ENCODE results near the gene PSMA6. TPM values are rescaled to one million over a fixed set of nuclear protein-coding genes. Genes with fewer than 3 reads are reported as not detected.
"Not testable (repeated sequence)": the region's sequence is repeated elsewhere in the genome, so short reads cannot be mapped to it uniquely, and the experiment has no call there.

PSMA6 gene
- total RNA-seq, 1 experiment from 2014 or later = 297 TPM

GRCh38 chr14:35333797-35334743 is 41.9 kb downstream of the PSMA6 start:
- Mint-ChIP-seq H3K36me3 (ENCODE audit: insufficient read depth, unreplicated experiment) (peaks cover 22% of the 10 kb centered on the region), H3K9me3 (ENCODE audit: low read depth, unreplicated experiment) (no peaks in the 10 kb centered on the region), H3K27ac (ENCODE audit: unreplicated experiment) (peak overlapping the region; percentile 63), H3K4me3 (ENCODE audit: low read depth, unreplicated experiment) (no peak overlapping the region), H3K4me1 (ENCODE audit: low read depth, unreplicated experiment) (peaks cover 56% of the 10 kb centered on the region), H3K27me3 (ENCODE audit: unreplicated experiment) (peaks cover 12% of the 10 kb centered on the region)
- DNase-seq = no peak
- intact Hi-C loops (cut with micrococcal nuclease; ENCODE audit: unreplicated experiment) = loop anchor here (2.0 to 5.0 kb wide), 3 partner anchors 33 to 69 kb away; partner anchors contain the start of gene PSMA6
- no peak for TF ChIP-seq CTCF (IDR thresholded peaks at IDR 0.05; ENCODE audit: unreplicated experiment)
- BruUV-seq (replicated peaks) = no TSS peak
- CTCF ChIA-PET = interaction anchor here (0.5 kb wide), 1 partner anchor 33 kb away, joined by 6 read pairs; no protein-coding TSS in a partner anchor

DNA sequence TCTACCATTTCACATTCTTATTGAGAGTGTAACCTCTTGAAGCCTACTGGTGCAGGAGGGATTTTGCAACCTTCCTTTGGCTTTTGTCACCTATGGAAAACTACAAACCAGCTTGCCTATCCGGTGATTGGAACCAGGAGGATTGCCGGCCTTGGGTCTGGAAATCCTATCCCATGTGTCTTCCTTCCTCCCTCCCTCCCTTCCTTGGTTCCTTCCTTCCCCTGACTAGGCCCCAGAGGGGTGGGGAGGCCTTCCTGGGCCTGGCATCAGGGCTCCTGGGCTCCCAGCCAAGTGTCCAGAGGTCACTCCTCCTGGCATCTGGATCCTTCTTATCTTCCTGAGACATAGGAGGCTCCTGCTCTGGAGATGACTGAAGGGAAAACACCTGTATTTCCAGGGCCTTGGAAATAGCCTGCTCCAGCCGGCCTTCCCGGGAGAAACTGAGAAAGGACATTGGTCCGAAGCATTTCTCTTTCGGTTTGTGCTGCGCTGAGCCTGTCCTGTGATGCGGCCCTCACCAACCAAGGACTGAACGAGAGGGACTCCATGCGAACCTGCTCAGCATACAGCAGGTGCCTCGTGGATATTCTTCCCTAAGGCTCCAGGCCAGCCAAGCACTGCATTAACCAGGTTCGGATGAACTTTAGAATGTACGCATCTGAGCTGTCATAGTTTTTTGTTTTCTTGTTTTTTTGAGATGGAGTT is 43.4 kb downstream of the PSMA6 start:
- peaks cover 12% of the 10 kb centered on the region for H3K27me3 Mint-ChIP-seq (ENCODE audit: unreplicated experiment)
- DNase-seq = peak; percentile 53
- no TSS peak for BruUV-seq (replicated peaks)
- peak overlapping the region; percentile 77 for H3K27ac Mint-ChIP-seq (ENCODE audit: unreplicated experiment)
- H3K9me3 Mint-ChIP-seq (ENCODE audit: low read depth, unreplicated experiment) = no peaks in the 10 kb centered on the region
- TF ChIP-seq CTCF (IDR thresholded peaks at IDR 0.05; ENCODE audit: unreplicated experiment) = no peak
- intact Hi-C loops (cut with micrococcal nuclease; ENCODE audit: unreplicated experiment) = no loop called here
- CTCF ChIA-PET = no interaction called here
- H3K4me3 Mint-ChIP-seq (ENCODE audit: low read depth, unreplicated experiment) = no peak overlapping the region
- peaks cover 22% of the 10 kb centered on the region for H3K36me3 Mint-ChIP-seq (ENCODE audit: insufficient read depth, unreplicated experiment)
- H3K4me1 Mint-ChIP-seq (ENCODE audit: low read depth, unreplicated experiment) = peaks cover 56% of the 10 kb centered on the region

DNA sequence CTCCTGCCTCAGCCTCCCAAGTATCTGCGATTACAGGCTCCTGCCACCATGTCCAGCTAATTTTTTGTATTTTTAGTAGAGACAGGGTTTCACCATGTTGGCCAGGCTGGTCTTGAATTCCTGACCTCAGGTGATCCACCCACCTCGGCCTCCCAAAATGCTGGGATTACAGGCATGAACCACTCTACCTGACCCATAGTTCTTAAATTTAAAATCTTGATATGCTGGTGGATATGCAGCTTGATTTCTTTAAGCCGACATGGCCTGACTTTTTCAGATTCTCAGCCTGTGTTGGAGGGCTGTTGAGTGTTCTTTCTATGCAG is 44.0 kb downstream of the PSMA6 start:
- DNase-seq; intact Hi-C loops (cut with micrococcal nuclease; ENCODE audit: unreplicated experiment); BruUV-seq (replicated peaks); H3K9me3 Mint-ChIP-seq (ENCODE audit: low read depth, unreplicated experiment); CTCF ChIA-PET: not testable (repeated sequence)
- peaks cover 57% of the 10 kb centered on the region for H3K4me1 Mint-ChIP-seq (ENCODE audit: low read depth, unreplicated experiment)
- H3K36me3 Mint-ChIP-seq (ENCODE audit: insufficient read depth, unreplicated experiment) = peaks cover 22% of the 10 kb centered on the region
- H3K27ac Mint-ChIP-seq (ENCODE audit: unreplicated experiment) = peak overlapping the region; percentile 77
- H3K27me3 Mint-ChIP-seq (ENCODE audit: unreplicated experiment) = peaks cover 12% of the 10 kb centered on the region
- peak overlapping the region; percentile 59 for H3K4me3 Mint-ChIP-seq (ENCODE audit: low read depth, unreplicated experiment)

GRCh38 chr14:35336494-35337268 is 44.5 kb downstream of the PSMA6 start:
- peak; percentile 57 for DNase-seq
- no TSS peak for BruUV-seq (replicated peaks)
- Mint-ChIP-seq H3K9me3 (ENCODE audit: low read depth, unreplicated experiment) (no peaks in the 10 kb centered on the region), H3K4me1 (ENCODE audit: low read depth, unreplicated experiment) (peaks cover 60% of the 10 kb centered on the region), H3K27ac (ENCODE audit: unreplicated experiment) (peak overlapping the region; percentile 77), H3K36me3 (ENCODE audit: insufficient read depth, unreplicated experiment) (peaks cover 19% of the 10 kb centered on the region), H3K27me3 (ENCODE audit: unreplicated experiment) (peaks cover 10% of the 10 kb centered on the region), H3K4me3 (ENCODE audit: low read depth, unreplicated experiment) (peak overlapping the region; percentile 59)
- CTCF ChIA-PET = interaction anchor here (1.3 kb wide), 1 partner anchor 12 kb away, joined by 3 read pairs; no protein-coding TSS in a partner anchor
- no peak for TF ChIP-seq CTCF (IDR thresholded peaks at IDR 0.05; ENCODE audit: unreplicated experiment)
- intact Hi-C loops (cut with micrococcal nuclease; ENCODE audit: unreplicated experiment) = no loop called here

Data from Calu3 (cell line).